IMR-90 (cell line): ENCODE results near the gene CA12. TPM values are rescaled to one million over a fixed set of nuclear protein-coding genes. Genes with fewer than 3 reads are reported as not detected.

ENCODE experiments used
- ATAC-seq: fragments of 200-7000 bp; cut with Tn5 transposase; 2 replicates; pipeline ENCODE4 v1.9.1; 2020; ENCODE audit warnings: low read depth, mild to moderate bottlenecking, moderate library complexity
- BruUV-seq: library from RNA; stranded (reverse); fragments of 400-500 nt; replicated peaks from 2 replicates; lab custom pipeline; 2021; lab: Mats Ljungman, UMichigan
- CTCF ChIA-PET: fragments of 300-600 bp; formaldehyde crosslinking; extraction: SDS; loops from one replicate; lab custom pipeline; 2021; ENCODE audit warnings: antibody characterized with exemption; lab: Yijun Ruan, JAX
- POLR2A ChIA-PET: fragments of 300-600 bp; sonication (Branson Sonifier 250); formaldehyde crosslinking; loops from one replicate; lab custom pipeline; 2022; ENCODE audit warnings: antibody characterized with exemption; ENCODE audit not compliant: unreplicated experiment; lab: Charles Lee
- DNase-seq: peaks from one replicate; pipeline ENCODE4 v3.0.0; 2013
- H2AFZ ChIP-seq: replicated peaks from 2 replicates; pipeline ENCODE3; 2013; ENCODE audit warnings: low read length, mild to moderate bottlenecking; ENCODE audit not compliant: poor library complexity
- H2AK5ac ChIP-seq: 2 replicates; pipeline ENCODE4 v1.6.1; 2013; ENCODE audit warnings: low read depth, low read length, inconsistent platforms
- H2AK9ac ChIP-seq: replicated peaks from 2 replicates; pipeline ENCODE3; 2013; ENCODE audit warnings: mild to moderate bottlenecking, low read depth, low read length, moderate library complexity; ENCODE audit not compliant: poor library complexity
- H2BK120ac ChIP-seq: 2 replicates; pipeline ENCODE4 v1.6.1; 2013; ENCODE audit warnings: low read depth, low read length, inconsistent platforms
- H2BK15ac ChIP-seq: 3 replicates; pipeline ENCODE4 v1.6.1; 2013; ENCODE audit warnings: low read depth, low read length, inconsistent platforms
- H2BK20ac ChIP-seq: 2 replicates; pipeline ENCODE4 v1.6.1; 2013; ENCODE audit warnings: low read depth, mild to moderate bottlenecking, inconsistent platforms, low read length, moderate library complexity
- H2BK5ac ChIP-seq: 2 replicates; pipeline ENCODE4 v1.6.1; 2013; ENCODE audit warnings: mild to moderate bottlenecking, low read depth, low read length, inconsistent platforms; ENCODE audit not compliant: poor library complexity, severe bottlenecking
- H3K14ac ChIP-seq: replicated peaks from 2 replicates; pipeline ENCODE4 v1.6.1; 2013; ENCODE audit warnings: low read depth, low read length, inconsistent platforms
- H3K18ac ChIP-seq: 2 replicates; pipeline ENCODE4 v1.6.1; 2013; ENCODE audit warnings: low read depth, low read length, control low read depth
- H3K23ac ChIP-seq: 2 replicates; pipeline ENCODE4 v1.6.1; 2013; ENCODE audit warnings: low read depth, low read length, inconsistent platforms
- H3K27ac ChIP-seq: 2 replicates; pipeline ENCODE4 v1.5.1; 2013; ENCODE audit warnings: mild to moderate bottlenecking, control low read depth, low read length; ENCODE audit not compliant: insufficient read depth
- H3K27me3 ChIP-seq: 2 replicates; pipeline ENCODE4 v1.6.1; 2013; ENCODE audit warnings: low read length; ENCODE audit not compliant: control insufficient read depth, insufficient read depth
- H3K36me3 ChIP-seq: 2 replicates; pipeline ENCODE4 v1.6.1; 2013; ENCODE audit warnings: low read length, mixed read lengths; ENCODE audit not compliant: control insufficient read depth, insufficient read depth
- H3K4ac ChIP-seq: 2 replicates; pipeline ENCODE4 v1.6.1; 2013; ENCODE audit warnings: low read depth, low read length, inconsistent platforms
- H3K4me1 ChIP-seq: 2 replicates; pipeline ENCODE4 v1.6.1; 2013; ENCODE audit warnings: low read length, mixed read lengths; ENCODE audit not compliant: control insufficient read depth, insufficient read depth
- H3K4me2 ChIP-seq: 2 replicates; pipeline ENCODE4 v1.6.1; 2013; ENCODE audit warnings: low read depth, mild to moderate bottlenecking, control low read depth, low read length, moderate library complexity
- H3K4me3 ChIP-seq: 2 replicates; pipeline ENCODE4 v1.5.1; 2013; ENCODE audit warnings: low read depth, mild to moderate bottlenecking, control low read depth, low read length, moderate library complexity; ENCODE audit not compliant: insufficient read depth
- H3K56ac ChIP-seq: 2 replicates; pipeline ENCODE4 v1.6.1; 2013; ENCODE audit warnings: low read length, inconsistent platforms; ENCODE audit not compliant: insufficient read depth; ENCODE audit errors: extremely low read depth
- H3K79me1 ChIP-seq, 2 experiments: 2 replicates each; pipeline ENCODE4 v1.6.1; 2013; ENCODE audit warnings: low read length in 2 of 2, inconsistent platforms in 1 of 2, low read depth in 1 of 2
- H3K9ac ChIP-seq: 2 replicates; pipeline ENCODE4 v1.6.1; 2013; ENCODE audit warnings: low read depth, low read length, control low read depth
- H3K9me1 ChIP-seq: 2 replicates; pipeline ENCODE4 v1.6.1; 2013; ENCODE audit warnings: low read length, inconsistent platforms; ENCODE audit not compliant: insufficient read depth
- H3K9me3 ChIP-seq: 2 replicates; pipeline ENCODE4 v1.6.1; 2013; ENCODE audit warnings: low read length; ENCODE audit not compliant: control insufficient read depth, insufficient read depth
- H4K20me1 ChIP-seq: 2 replicates; pipeline ENCODE4 v1.6.1; 2013; ENCODE audit warnings: low read length, inconsistent platforms; ENCODE audit not compliant: insufficient read depth
- H4K5ac ChIP-seq: 2 replicates; pipeline ENCODE4 v1.6.1; 2013; ENCODE audit warnings: mild to moderate bottlenecking, low read depth, low read length, control low read depth
- H4K8ac ChIP-seq, 2 experiments: 2 replicates each; pipeline ENCODE4 v1.6.1; 2013; ENCODE audit warnings: low read depth in 2 of 2, low read length in 2 of 2, control low read depth in 1 of 2, inconsistent platforms in 1 of 2
- H4K91ac ChIP-seq: 2 replicates; pipeline ENCODE4 v1.6.1; 2013; ENCODE audit warnings: low read depth, low read length, inconsistent platforms; ENCODE audit not compliant: insufficient read depth
- BHLHE40 ChIP-seq: fragments of 150-350 bp; IDR thresholded peaks from 2 replicates; pipeline ENCODE4 v1.6.1; 2016; ENCODE audit warnings: mild to moderate bottlenecking, low read depth, low read length
- CHD1 ChIP-seq: IDR thresholded peaks from 2 replicates; pipeline ENCODE4 v1.6.1; 2012; ENCODE audit warnings: low read depth, low read length, improper control_type of control experiment
- CTCF ChIP-seq: conservative IDR thresholded peaks from 2 replicates; pipeline ENCODE4 v1.5.1; 2012; ENCODE audit warnings: mild to moderate bottlenecking, low read depth, low read length, improper control_type of control experiment
- ELK1 ChIP-seq: fragments of 150-350 bp; IDR thresholded peaks from 2 replicates; pipeline ENCODE4 v1.6.1; 2016; ENCODE audit warnings: low read depth, mild to moderate bottlenecking, low read length, moderate library complexity, borderline replicate concordance
- MAFK ChIP-seq: IDR thresholded peaks from 2 replicates; pipeline ENCODE4 v1.6.1; 2012; ENCODE audit warnings: low read depth, low read length, improper control_type of control experiment
- MAZ ChIP-seq: IDR thresholded peaks from 2 replicates; pipeline ENCODE4 v1.6.1; 2012; ENCODE audit warnings: low read depth, mild to moderate bottlenecking, low read length, improper control_type of control experiment, moderate library complexity, borderline replicate concordance
- MXI1 ChIP-seq: IDR thresholded peaks from 2 replicates; pipeline ENCODE4 v1.6.1; 2012; ENCODE audit warnings: low read depth, mild to moderate bottlenecking, low read length, moderate library complexity, borderline replicate concordance
- NFE2L2 ChIP-seq: fragments of 150-350 bp; IDR thresholded peaks from 2 replicates; pipeline ENCODE4 v1.6.1; 2016; ENCODE audit warnings: low read depth, mild to moderate bottlenecking, low read length
- POLR2A ChIP-seq: IDR thresholded peaks from 2 replicates; pipeline ENCODE4 v1.6.1; 2012; ENCODE audit warnings: mild to moderate bottlenecking, low read depth, low read length
- RAD21 ChIP-seq: IDR thresholded peaks from 2 replicates; pipeline ENCODE4 v1.6.1; 2012; ENCODE audit warnings: low read length, improper control_type of control experiment
- RCOR1 ChIP-seq: IDR thresholded peaks from 2 replicates; pipeline ENCODE4 v1.6.1; 2012; ENCODE audit warnings: mild to moderate bottlenecking, low read length, improper control_type of control experiment; ENCODE audit not compliant: insufficient replicate concordance
- RFX5 ChIP-seq: IDR thresholded peaks from 2 replicates; pipeline ENCODE4 v1.8.0; 2012; ENCODE audit warnings: low read depth, mild to moderate bottlenecking, low read length, moderate library complexity
- USF2 ChIP-seq: fragments of 150-350 bp; IDR thresholded peaks from 2 replicates; pipeline ENCODE4 v1.6.1; 2017; ENCODE audit warnings: mild to moderate bottlenecking, antibody characterized with exemption, low read length, low read depth
- WGBS, 2 experiments: methylation state at CpG; one replicate each; pipeline versions ENCODE4 v1.1.5 to v1.1.7; 2013; ENCODE audit warnings: missing lambda C conversion rate in 2 of 2; ENCODE audit not compliant: insufficient read length in 1 of 2; ENCODE audit errors: extremely low coverage in 2 of 2; 5-methylcytosine and 5-hydroxymethylcytosine counted together
- dilution Hi-C: fragments of 300-500 bp; cut with HindIII; formaldehyde crosslinking; loops from one replicate; pipeline ENCODE4 v1.14.3; 2018; ENCODE audit warnings: low sequenced_read_pairs; ENCODE audit not compliant: unreplicated experiment
- in situ Hi-C: fragments of 300-500 bp; cut with MboI; formaldehyde crosslinking; loops from 3 replicates; pipeline ENCODE4 v1.14.3; 2019; ENCODE audit warnings: low sequenced_read_pairs, inconsistent platforms, mixed read lengths
- intact Hi-C: fragments of 100-400 bp; cut with micrococcal nuclease; formaldehyde crosslinking; loops from 2 replicates; pipeline ENCODE4 v1.10.0; 2022
- polyA plus RNA-seq, 3 experiments: library from polyadenylated mRNA; depleted of rRNA; stranded (reverse); fragments of >200 nt; gene quantifications; 2 replicates each; pipeline ENCODE4 v1.2.3, GENCODE V29; 2012; ENCODE audit warnings: low replicate concordance in 1 of 3
- total RNA-seq: library from RNA; depleted of rRNA; stranded (reverse); fragments of >200 nt; gene quantifications from 2 replicates; pipeline ENCODE4 v1.2.3, GENCODE V29; 2012

CA12 gene
- total and polyA plus RNA-seq, 2 of the 4 experiments (the other 2 are of a cell fraction) = 33.7 to 52.6 TPM

GRCh38 chr15:63384906-63385305 is 3.3 kb upstream of the CA12 start:
- in situ Hi-C loops = no loop called here
- CTCF ChIA-PET = no interaction called here
- no CpG with 5 or more reads among the region's 2 CpGs for WGBS, 2 experiments

More at GRCh38 chr15:63384906-63385305, 3.3 kb upstream of the CA12 start:
- H4K5ac ChIP-seq = no peak overlapping the region
- H2BK5ac ChIP-seq = no peak overlapping the region
- H3K4ac ChIP-seq = no peak overlapping the region
- no peak overlapping the region for H4K91ac ChIP-seq
- H2AFZ ChIP-seq = no peak overlapping the region
- no peak overlapping the region for H4K8ac ChIP-seq
- H4K20me1 ChIP-seq = no peaks in the 10 kb centered on the region
- no peak overlapping the region for H3K9ac ChIP-seq
- peaks cover 12% of the 10 kb centered on the region for H3K4me1 ChIP-seq
- H3K79me1 ChIP-seq = 0 out of 4 replicates have a peak, but pooled peaks cover 0 to 3% of the 10 kb centered on the region in 2 experiments
- POLR2A ChIA-PET = no interaction called here
- H3K4me2 ChIP-seq = no peak overlapping the region
- H2BK120ac ChIP-seq = no peak overlapping the region
- no peak for ATAC-seq
- H3K4me3 ChIP-seq = no peak overlapping the region
- H3K9me3 ChIP-seq = 0 out of 2 replicates have a peak, but pooled peaks cover 3% of the 10 kb centered on the region
- no peak overlapping the region for H3K56ac ChIP-seq
- 0 out of 2 replicates have a peak, but pooled peaks cover 5% of the 10 kb centered on the region for H3K9me1 ChIP-seq
- H2AK5ac ChIP-seq = no peak overlapping the region
- dilution Hi-C loops (no loop called here), intact Hi-C loops (no loop called here)
- TF ChIP-seq RFX5 = no peak
- TF ChIP-seq RAD21 = no peak
- no peak for TF ChIP-seq BHLHE40
- no peak for TF ChIP-seq MAFK
- no peak for TF ChIP-seq CTCF
- TF ChIP-seq USF2 = no peak
- no peak for TF ChIP-seq NFE2L2
- no peak for TF ChIP-seq POLR2A
- no peak for TF ChIP-seq MXI1
- TF ChIP-seq CHD1 = no peak
- TF ChIP-seq RCOR1 = no peak
- no peak for TF ChIP-seq MAZ
- TF ChIP-seq ELK1 = no peak
- BruUV-seq = no TSS peak
- H3K27me3 ChIP-seq = no peaks in the 10 kb centered on the region; the same call in 1 of the 2 replicates
- no peak overlapping the region for H3K14ac ChIP-seq
- H3K18ac ChIP-seq = no peak overlapping the region
- no peak overlapping the region for H3K27ac ChIP-seq
- H2BK20ac ChIP-seq = no peak overlapping the region
- no peak for DNase-seq
- no peaks in the 10 kb centered on the region for H3K36me3 ChIP-seq
- H2AK9ac ChIP-seq = no peak overlapping the region
- H3K23ac ChIP-seq = no peak overlapping the region
- H2BK15ac ChIP-seq = no peak overlapping the region
